Measurements from ENCODE around the gene MTX1. TPM values are rescaled to one million over a fixed set of nuclear protein-coding genes. Genes with fewer than 3 reads are reported as not detected.
"Not testable (repeated sequence)": the region's sequence is repeated elsewhere in the genome, so short reads cannot be mapped to it uniquely, and the experiment has no call there.

The MTX1 gene
- total RNA-seq, 1 donor from 2014 or later = 26.1 TPM

GRCh38 chr1:155241841-155242264 lies 33.4 kb downstream of the MTX1 start:
- Mint-ChIP-seq H3K27me3 (ENCODE audit: unreplicated experiment) (peaks cover 13% of the 10 kb centered on the region), H3K4me3 (ENCODE audit: unreplicated experiment) (peak overlapping the region; percentile 86), H3K27ac (ENCODE audit: unreplicated experiment) (peak overlapping the region; percentile 81), H3K4me1 (ENCODE audit: low read depth, unreplicated experiment) (peaks cover 14% of the 10 kb centered on the region), H3K9me3 (ENCODE audit: unreplicated experiment) (peaks cover 11% of the 10 kb centered on the region), H3K36me3 (ENCODE audit: unreplicated experiment) (peaks cover 7% of the 10 kb centered on the region)
- DNase-seq = no peak
- no peak for TF ChIP-seq CTCF (IDR thresholded peaks at IDR 0.05; ENCODE audit: partially characterized antibody, unreplicated experiment)

- Mint-ChIP-seq H3K27me3 (ENCODE audit: unreplicated experiment) (peaks cover 13% of the 10 kb centered on the region), H3K9me3 (ENCODE audit: unreplicated experiment) (peaks cover 15% of the 10 kb centered on the region), H3K27ac (ENCODE audit: unreplicated experiment) (peak overlapping the region; percentile 87), H3K4me1 (ENCODE audit: low read depth, unreplicated experiment) (peaks cover 14% of the 10 kb centered on the region), H3K36me3 (ENCODE audit: unreplicated experiment) (peaks cover 7% of the 10 kb centered on the region), H3K4me3 (ENCODE audit: unreplicated experiment) (peak overlapping the region; percentile 84)
- DNase-seq = no peak
- TF ChIP-seq CTCF (IDR thresholded peaks at IDR 0.05; ENCODE audit: partially characterized antibody, unreplicated experiment) = no peak
Observed at GRCh38 chr1:155242805-155243358, 34.4 kb downstream of the MTX1 start.

- peaks cover 7% of the 10 kb centered on the region for H3K36me3 Mint-ChIP-seq (ENCODE audit: unreplicated experiment)
- H3K9me3 Mint-ChIP-seq (ENCODE audit: unreplicated experiment) = peaks cover 15% of the 10 kb centered on the region
- peak overlapping the region; percentile 84 for H3K4me3 Mint-ChIP-seq (ENCODE audit: unreplicated experiment)
- H3K4me1 Mint-ChIP-seq (ENCODE audit: low read depth, unreplicated experiment) = peaks cover 14% of the 10 kb centered on the region
- peaks cover 13% of the 10 kb centered on the region for H3K27me3 Mint-ChIP-seq (ENCODE audit: unreplicated experiment)
- peak; percentile 98 for DNase-seq
- H3K27ac Mint-ChIP-seq (ENCODE audit: unreplicated experiment) = peak overlapping the region; percentile 87
- peak; percentile 28 for TF ChIP-seq CTCF (IDR thresholded peaks at IDR 0.05; ENCODE audit: partially characterized antibody, unreplicated experiment)
Observed at GRCh38 chr1:155244368-155245162, 36.1 kb downstream of the MTX1 start.

GRCh38 chr1:155245163-155245524 lies 36.6 kb downstream of the MTX1 start:
- Mint-ChIP-seq H3K9me3 (ENCODE audit: unreplicated experiment) (peaks cover 15% of the 10 kb centered on the region), H3K4me1 (ENCODE audit: low read depth, unreplicated experiment) (peaks cover 14% of the 10 kb centered on the region), H3K4me3 (ENCODE audit: unreplicated experiment) (peak overlapping the region; percentile 84), H3K36me3 (ENCODE audit: unreplicated experiment) (peaks cover 7% of the 10 kb centered on the region), H3K27ac (ENCODE audit: unreplicated experiment) (peak overlapping the region; percentile 87), H3K27me3 (ENCODE audit: unreplicated experiment) (peaks cover 13% of the 10 kb centered on the region)
- no peak for DNase-seq
- no peak for TF ChIP-seq CTCF (IDR thresholded peaks at IDR 0.05; ENCODE audit: partially characterized antibody, unreplicated experiment)

- H3K4me3 Mint-ChIP-seq (ENCODE audit: unreplicated experiment) = peak overlapping the region; percentile 8
- H3K9me3 Mint-ChIP-seq (ENCODE audit: unreplicated experiment) = peaks cover 15% of the 10 kb centered on the region
- H3K27ac Mint-ChIP-seq (ENCODE audit: unreplicated experiment) = peak overlapping the region; percentile 8
- not testable (repeated sequence) for H3K36me3 Mint-ChIP-seq (ENCODE audit: unreplicated experiment); DNase-seq
- peaks cover 16% of the 10 kb centered on the region for H3K27me3 Mint-ChIP-seq (ENCODE audit: unreplicated experiment)
- peaks cover 12% of the 10 kb centered on the region for H3K4me1 Mint-ChIP-seq (ENCODE audit: low read depth, unreplicated experiment)
Observed at GRCh38 chr1:155246796-155247195, 38.3 kb downstream of the MTX1 start.
